K562 (cell line): ENCODE measurements around the gene WASF2. TPM values are rescaled to one million over a fixed set of nuclear protein-coding genes. Genes with fewer than 3 reads are reported as not detected.

ENCODE experiments used
- ATAC-seq: fragments of 200-7000 bp; cut with Tn5 transposase; 3 replicates; pipeline ENCODE4 v1.9.1; 2020; ENCODE audit warnings: moderate library complexity
- BruUV-seq: library from RNA; stranded (reverse); fragments of 400-500 nt; replicated peaks from 2 replicates; lab custom pipeline; 2021; lab: Mats Ljungman, UMichigan
- CTCF ChIA-PET: fragments of 300-600 bp; formaldehyde crosslinking; extraction: SDS; loops from one replicate; lab custom pipeline; 2021; ENCODE audit warnings: low intra/inter-chr PET ratio; lab: Yijun Ruan, JAX
- POLR2A ChIA-PET: fragments of 300-600, 350-650 bp; sonication (Branson Sonifier 250); formaldehyde crosslinking; extraction: SDS; loops from one replicate; lab custom pipeline; 2021; ENCODE audit warnings: antibody characterized with exemption, inconsistent platforms; lab: Yijun Ruan, JAX
- DNase-seq, 4 experiments: peaks; one replicate each; pipeline versions ENCODE4 v3.0.0 to v3.0.0-alpha.2; 2011 to 2018; ENCODE audit warnings: low spot score in 3 of 4, mixed read lengths in 3 of 4; ENCODE audit errors: extremely low read depth in 1 of 4
- FAIRE-seq: peaks from 2 replicates; lab custom pipeline; 2011; peaks lifted over from hg19 to GRCh38; lab: Jason Lieb, UNC
- H2AFZ ChIP-seq: 2 replicates; pipeline ENCODE4 v1.6.0; 2011; ENCODE audit warnings: low read depth, low read length, control low read depth, inconsistent platforms
- H3K27ac ChIP-seq: fragments of 200-600 bp; 3 replicates; pipeline ENCODE4 v1.8.0; 2011; ENCODE audit warnings: low read depth, mild to moderate bottlenecking, control low read depth, inconsistent platforms, low read length, moderate library complexity, mixed read lengths; ENCODE audit errors: extremely low read depth
- H3K27me3 ChIP-seq, 2 experiments: fragments of 300-600 bp in 1 of 2; 2 replicates in 1 of 2; 3 replicates in 1 of 2; pipeline versions ENCODE4 v1.6.0 to v1.8.0; 2011; ENCODE audit warnings: inconsistent platforms in 2 of 2, low read length in 2 of 2, mild to moderate bottlenecking in 1 of 2, mixed read lengths in 1 of 2, moderate library complexity in 1 of 2; ENCODE audit not compliant: control insufficient read depth in 2 of 2, insufficient read depth in 2 of 2
- H3K36me3 ChIP-seq: fragments of 300-600 bp; 3 replicates; pipeline ENCODE4 v1.8.0; 2011; ENCODE audit warnings: mild to moderate bottlenecking, low read length, inconsistent platforms; ENCODE audit not compliant: control insufficient read depth, insufficient read depth
- H3K4me1 ChIP-seq, 2 experiments: fragments of 200-600 bp in 1 of 2; replicated peaks in 1 of 2; 2 replicates in 1 of 2; 3 replicates in 1 of 2; pipeline versions ENCODE4 v1.5.1 to v1.8.0; 2011; ENCODE audit warnings: inconsistent platforms in 2 of 2, low read length in 2 of 2, mild to moderate bottlenecking in 1 of 2, mixed read lengths in 1 of 2, moderate library complexity in 1 of 2; ENCODE audit not compliant: control insufficient read depth in 2 of 2, insufficient read depth in 2 of 2
- H3K4me2 ChIP-seq: 2 replicates; pipeline ENCODE4 v1.6.1; 2011; ENCODE audit warnings: low read length, control low read depth, inconsistent platforms, mixed read lengths; ENCODE audit not compliant: insufficient read depth
- H3K4me3 ChIP-seq: fragments of 200-600 bp; sonication (generic), shearing (Covaris generic); 2 replicates; pipeline ENCODE4 v1.5.1; 2016; ENCODE audit warnings: control low read depth, inconsistent platforms
- H3K79me2 ChIP-seq: fragments of 200-600 bp; 3 replicates; pipeline ENCODE4 v1.8.0; 2011; ENCODE audit warnings: low read length, inconsistent platforms; ENCODE audit not compliant: control insufficient read depth, insufficient read depth
- H3K9ac ChIP-seq, 2 experiments: 2 replicates each; pipeline versions ENCODE4 v1.6.0 to v1.6.1; 2011; ENCODE audit warnings: low read depth in 2 of 2, low read length in 2 of 2, control low read depth in 1 of 2, inconsistent platforms in 1 of 2, mild to moderate bottlenecking in 1 of 2, mixed read lengths in 1 of 2; ENCODE audit not compliant: insufficient read depth in 1 of 2
- H3K9me1 ChIP-seq: one replicate; pipeline ENCODE4 v1.6.0; 2011; ENCODE audit warnings: inconsistent platforms, mild to moderate bottlenecking, low read length, moderate library complexity; ENCODE audit not compliant: control insufficient read depth, insufficient read depth
- H3K9me3 ChIP-seq: replicated peaks from 2 replicates; pipeline ENCODE4 v1.5.1; 2011; ENCODE audit warnings: low read depth, low read length, inconsistent platforms; ENCODE audit not compliant: control insufficient read depth, insufficient read depth
- H4K20me1 ChIP-seq: replicated peaks from 2 replicates; pipeline ENCODE4 v1.6.1; 2011; ENCODE audit warnings: low read length, inconsistent platforms, mixed read lengths; ENCODE audit not compliant: control insufficient read depth, insufficient read depth
- ASH1L ChIP-seq: fragments of 450-650 bp; IDR thresholded peaks from 2 replicates; pipeline ENCODE4 v1.6.1; 2018; ENCODE audit warnings: borderline replicate concordance, mild to moderate bottlenecking, low read depth; ENCODE audit not compliant: partially characterized antibody
- HDAC8 ChIP-seq: fragments of 450-650 bp; IDR thresholded peaks from 2 replicates; pipeline ENCODE4 v1.6.1; 2016; ENCODE audit warnings: mild to moderate bottlenecking, missing genetic modification characterization, moderate library complexity, missing compliant biosample characterization
- MEIS2 ChIP-seq: fragments of 450-650 bp; IDR thresholded peaks from 2 replicates; pipeline ENCODE4 v1.6.1; 2014; ENCODE audit warnings: mild to moderate bottlenecking; ENCODE audit not compliant: partially characterized antibody
- NRF1 ChIP-seq, 2 experiments: fragments of 450-650 bp; IDR thresholded peaks in 1 of 2; conservative IDR thresholded peaks in 1 of 2; 2 replicates each; pipeline ENCODE4 v1.6.1; 2014; ENCODE audit warnings: mild to moderate bottlenecking in 2 of 2
- POLR2B ChIP-seq: fragments of 450-650 bp; IDR thresholded peaks from 2 replicates; pipeline ENCODE4 v1.6.1; 2018; ENCODE audit warnings: low read depth; ENCODE audit not compliant: partially characterized antibody
- RAD21 ChIP-seq, 2 experiments: fragments of 250-450 bp in 1 of 2; fragments of 450-650 bp in 1 of 2; sonication (Bioruptor Pico) in 1 of 2; formaldehyde crosslinking in 1 of 2; IDR thresholded peaks in 1 of 2; conservative IDR thresholded peaks in 1 of 2; 2 replicates each; pipeline versions ENCODE4 v1.4.0 to v1.8.0; 2020 to 2022; ENCODE audit warnings: mild to moderate bottlenecking in 2 of 2, moderate library complexity in 1 of 2
- TEAD1 ChIP-seq, 2 experiments: fragments of 450-650 bp in 1 of 2; sonication (generic) in 1 of 2; formaldehyde crosslinking; IDR thresholded peaks; 2 replicates each; pipeline versions ENCODE4 v1.4.0 to v1.8.0; 2020 to 2022; ENCODE audit warnings: mild to moderate bottlenecking in 2 of 2, missing genetic modification reagents in 1 of 2
- ZNF212 ChIP-seq: fragments of 450-650 bp; formaldehyde crosslinking; IDR thresholded peaks from 2 replicates; pipeline ENCODE4 v1.4.0; 2020; ENCODE audit warnings: mild to moderate bottlenecking
- WGBS: fragments of 100-300 bp; shearing (Covaris generic); methylation state at CpG from one replicate; pipeline ENCODE4 v1.1.6; 2016; ENCODE audit warnings: low coverage, mixed read lengths; ENCODE audit not compliant: insufficient coverage; ENCODE audit errors: missing lambda C conversion rate; 5-methylcytosine and 5-hydroxymethylcytosine counted together
- in situ Hi-C: fragments of 300-500 bp; cut with MboI; formaldehyde crosslinking; loops from 4 replicates; pipeline ENCODE4 v1.15.0; 2018; ENCODE audit warnings: inconsistent platforms, mixed read lengths
- intact Hi-C: fragments of 100-400 bp; cut with micrococcal nuclease; formaldehyde crosslinking; loops from 2 replicates; pipeline ENCODE4 v1.14.2; 2022
- polyA plus RNA-seq, 8 experiments: library from polyadenylated mRNA; depleted of rRNA in 4 of 8; stranded (reverse) in 5 of 8; unstranded in 3 of 8; fragments of >200 nt; fragmentation: Nextera tagmentation in 2 of 8; fragmentation: Illumina TruSeq in 1 of 8; extraction: Ambion mirVana in 2 of 8; extraction: Trizol in 1 of 8; gene quantifications; 2 replicates each; pipeline versions ENCODE4 v1.2.1 to v1.2.3, GENCODE V29; 2011 to 2014; ENCODE audit warnings: inconsistent platforms in 1 of 8, missing spikeins in 1 of 8
- total RNA-seq, 7 experiments: library from RNA; depleted of rRNA in 6 of 7; stranded (reverse); fragments of >200 nt in 6 of 7; fragmentation: Illumina TruSeq in 2 of 7; extraction: Trizol in 2 of 7; gene quantifications; 2 replicates each; pipeline versions ENCODE4 v1.2.1 to v1.2.3, GENCODE V29; 2011 to 2021; ENCODE audit warnings: low replicate concordance in 1 of 7
- TF ChIP-seq, protein P1 (sequence below): sonication (generic); formaldehyde crosslinking; IDR thresholded peaks from 2 replicates; pipeline ENCODE4 v1.8.0; 2022; ENCODE audit warnings: mild to moderate bottlenecking, missing genetic modification reagents
- TF ChIP-seq, protein P2 (sequence below): sonication (generic); formaldehyde crosslinking; IDR thresholded peaks from 2 replicates; pipeline ENCODE4 v1.8.1; 2023; ENCODE audit warnings: mild to moderate bottlenecking, missing genetic modification reagents, moderate library complexity
- TF ChIP-seq, protein P3 (sequence below): fragments of 250-450 bp; sonication (Bioruptor Pico); IDR thresholded peaks from 2 replicates; pipeline ENCODE4 v1.8.0; 2021; ENCODE audit warnings: moderate library complexity, mild to moderate bottlenecking, inconsistent platforms
- TF ChIP-seq, protein P4 (sequence below): fragments of 450-650 bp; formaldehyde crosslinking; IDR thresholded peaks from 2 replicates; pipeline ENCODE4 v1.4.0; 2022; ENCODE audit warnings: missing genetic modification characterization

The WASF2 gene
- total and polyA plus RNA-seq, 9 of the 15 experiments (the other 6 are each of a cell fraction or from before 2014, with no cell fraction given): 8.2 to 163 (median 31.2) TPM

DNA sequence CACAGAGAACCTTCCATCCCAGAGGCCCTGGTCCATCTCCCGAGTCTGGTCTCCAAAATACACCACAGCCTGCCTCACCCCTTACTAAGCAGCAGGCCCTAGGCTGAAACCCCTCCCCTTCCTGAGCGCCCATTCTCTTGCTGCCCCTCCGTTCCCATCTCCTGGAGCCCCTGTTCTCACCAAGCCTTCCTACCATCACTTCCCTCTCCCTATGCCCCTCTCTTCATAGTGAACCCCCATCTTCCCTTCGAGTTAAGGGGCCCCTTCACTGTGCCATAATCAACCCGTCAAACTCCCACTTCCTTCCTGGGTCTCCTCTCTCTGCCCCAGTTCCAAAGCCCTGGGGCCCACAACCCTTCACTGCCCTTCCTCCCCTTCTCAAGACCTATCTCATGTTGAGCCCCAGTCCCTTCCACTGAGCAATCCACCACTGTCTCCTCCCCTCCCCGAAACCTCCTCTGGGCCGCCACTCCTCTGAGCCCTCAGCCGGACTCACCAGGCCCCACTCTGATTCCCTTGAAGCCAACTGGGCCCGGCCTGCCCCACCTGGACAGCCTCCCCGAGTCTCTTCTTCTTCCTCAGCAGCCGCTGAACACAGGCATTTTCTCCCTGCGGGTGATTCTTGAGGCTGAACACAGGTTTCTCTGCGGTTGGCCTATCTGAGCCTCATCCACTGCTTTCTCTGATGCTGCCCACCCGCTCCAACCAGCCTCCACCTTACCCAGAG, 42.2 kb upstream of the WASF2 start:
- H3K79me2 ChIP-seq: peaks cover 16% of the 10 kb centered on the region
- peak overlapping the region in 1 of 2 experiments; percentile 78; a peak in 2 of 4 replicates for H3K9ac ChIP-seq
- no peaks in the 10 kb centered on the region for H4K20me1 ChIP-seq
- CTCF ChIA-PET: no interaction called here
- BruUV-seq: TSS peak; percentile 22
- no peak overlapping the region for H3K4me3 ChIP-seq
- 81% methylated on average over 14 of the region's 14 CpGs for WGBS
- no peak overlapping the region for H3K4me2 ChIP-seq
- DNase-seq (no peak), ATAC-seq (no peak), FAIRE-seq (no peak)
- H3K27me3 ChIP-seq: no peaks in the 10 kb centered on the region
- H3K9me1 ChIP-seq: peaks cover 2% of the 10 kb centered on the region
- H3K9me3 ChIP-seq: no peaks in the 10 kb centered on the region
- H3K4me1 ChIP-seq: peaks cover 26 to 47% of the 10 kb centered on the region in 2 experiments
- no peak overlapping the region; the same call in 2 of the 3 replicates for H3K27ac ChIP-seq
- H3K36me3 ChIP-seq: peaks cover 36% of the 10 kb centered on the region; the same call in 1 of the 3 replicates
- no peak overlapping the region for H2AFZ ChIP-seq
- in situ Hi-C loops (no loop called here), intact Hi-C loops (no loop called here)
- POLR2A ChIA-PET: interaction anchor here (1.0 to 1.2 kb wide), 4 partner anchors 8 to 52 kb away, joined by 3 to 6 read pairs (median 5); no protein-coding TSS in a partner anchor
- TF ChIP-seq ASH1L: no peak
- TF ChIP-seq, protein P1, sequence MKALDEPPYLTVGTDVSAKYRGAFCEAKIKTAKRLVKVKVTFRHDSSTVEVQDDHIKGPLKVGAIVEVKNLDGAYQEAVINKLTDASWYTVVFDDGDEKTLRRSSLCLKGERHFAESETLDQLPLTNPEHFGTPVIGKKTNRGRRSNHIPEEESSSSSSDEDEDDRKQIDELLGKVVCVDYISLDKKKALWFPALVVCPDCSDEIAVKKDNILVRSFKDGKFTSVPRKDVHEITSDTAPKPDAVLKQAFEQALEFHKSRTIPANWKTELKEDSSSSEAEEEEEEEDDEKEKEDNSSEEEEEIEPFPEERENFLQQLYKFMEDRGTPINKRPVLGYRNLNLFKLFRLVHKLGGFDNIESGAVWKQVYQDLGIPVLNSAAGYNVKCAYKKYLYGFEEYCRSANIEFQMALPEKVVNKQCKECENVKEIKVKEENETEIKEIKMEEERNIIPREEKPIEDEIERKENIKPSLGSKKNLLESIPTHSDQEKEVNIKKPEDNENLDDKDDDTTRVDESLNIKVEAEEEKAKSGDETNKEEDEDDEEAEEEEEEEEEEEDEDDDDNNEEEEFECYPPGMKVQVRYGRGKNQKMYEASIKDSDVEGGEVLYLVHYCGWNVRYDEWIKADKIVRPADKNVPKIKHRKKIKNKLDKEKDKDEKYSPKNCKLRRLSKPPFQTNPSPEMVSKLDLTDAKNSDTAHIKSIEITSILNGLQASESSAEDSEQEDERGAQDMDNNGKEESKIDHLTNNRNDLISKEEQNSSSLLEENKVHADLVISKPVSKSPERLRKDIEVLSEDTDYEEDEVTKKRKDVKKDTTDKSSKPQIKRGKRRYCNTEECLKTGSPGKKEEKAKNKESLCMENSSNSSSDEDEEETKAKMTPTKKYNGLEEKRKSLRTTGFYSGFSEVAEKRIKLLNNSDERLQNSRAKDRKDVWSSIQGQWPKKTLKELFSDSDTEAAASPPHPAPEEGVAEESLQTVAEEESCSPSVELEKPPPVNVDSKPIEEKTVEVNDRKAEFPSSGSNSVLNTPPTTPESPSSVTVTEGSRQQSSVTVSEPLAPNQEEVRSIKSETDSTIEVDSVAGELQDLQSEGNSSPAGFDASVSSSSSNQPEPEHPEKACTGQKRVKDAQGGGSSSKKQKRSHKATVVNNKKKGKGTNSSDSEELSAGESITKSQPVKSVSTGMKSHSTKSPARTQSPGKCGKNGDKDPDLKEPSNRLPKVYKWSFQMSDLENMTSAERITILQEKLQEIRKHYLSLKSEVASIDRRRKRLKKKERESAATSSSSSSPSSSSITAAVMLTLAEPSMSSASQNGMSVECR (CRISPR knock-in tag): no peak
- TF ChIP-seq, protein P2, sequence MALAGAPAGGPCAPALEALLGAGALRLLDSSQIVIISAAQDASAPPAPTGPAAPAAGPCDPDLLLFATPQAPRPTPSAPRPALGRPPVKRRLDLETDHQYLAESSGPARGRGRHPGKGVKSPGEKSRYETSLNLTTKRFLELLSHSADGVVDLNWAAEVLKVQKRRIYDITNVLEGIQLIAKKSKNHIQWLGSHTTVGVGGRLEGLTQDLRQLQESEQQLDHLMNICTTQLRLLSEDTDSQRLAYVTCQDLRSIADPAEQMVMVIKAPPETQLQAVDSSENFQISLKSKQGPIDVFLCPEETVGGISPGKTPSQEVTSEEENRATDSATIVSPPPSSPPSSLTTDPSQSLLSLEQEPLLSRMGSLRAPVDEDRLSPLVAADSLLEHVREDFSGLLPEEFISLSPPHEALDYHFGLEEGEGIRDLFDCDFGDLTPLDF (CRISPR knock-in tag): no peak
- no peak for TF ChIP-seq NRF1 (conservative IDR thresholded peaks at IDR 0.05 in 1 of 2, IDR thresholded peaks at IDR 0.05 in 1 of 2)
- TF ChIP-seq, protein P3, sequence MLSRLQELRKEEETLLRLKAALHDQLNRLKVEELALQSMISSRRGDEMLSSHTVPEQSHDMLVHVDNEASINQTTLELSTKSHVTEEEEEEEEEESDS (CRISPR knock-in tag): no peak
- no peak for TF ChIP-seq TEAD1 (CRISPR knock-in tag; IDR thresholded peaks at IDR 0.05)
- TF ChIP-seq RAD21 (CRISPR knock-in tag; conservative IDR thresholded peaks at IDR 0.05 in 1 of 2, IDR thresholded peaks at IDR 0.05 in 1 of 2): no peak
- TF ChIP-seq, protein P4, sequence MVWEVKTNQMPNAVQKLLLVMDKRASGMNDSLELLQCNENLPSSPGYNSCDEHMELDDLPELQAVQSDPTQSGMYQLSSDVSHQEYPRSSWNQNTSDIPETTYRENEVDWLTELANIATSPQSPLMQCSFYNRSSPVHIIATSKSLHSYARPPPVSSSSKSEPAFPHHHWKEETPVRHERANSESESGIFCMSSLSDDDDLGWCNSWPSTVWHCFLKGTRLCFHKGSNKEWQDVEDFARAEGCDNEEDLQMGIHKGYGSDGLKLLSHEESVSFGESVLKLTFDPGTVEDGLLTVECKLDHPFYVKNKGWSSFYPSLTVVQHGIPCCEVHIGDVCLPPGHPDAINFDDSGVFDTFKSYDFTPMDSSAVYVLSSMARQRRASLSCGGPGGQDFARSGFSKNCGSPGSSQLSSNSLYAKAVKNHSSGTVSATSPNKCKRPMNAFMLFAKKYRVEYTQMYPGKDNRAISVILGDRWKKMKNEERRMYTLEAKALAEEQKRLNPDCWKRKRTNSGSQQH: peak; percentile 68; the same call in 1 of the 2 replicates
- no peak for TF ChIP-seq MEIS2
- no peak for TF ChIP-seq HDAC8 (tag)
- peak; percentile 43 for TF ChIP-seq POLR2B
- TF ChIP-seq ZNF212 (CRISPR knock-in tag): no peak
